HepG2 (cell line): ENCODE data around the gene DRAXIN. TPM values are rescaled to one million over a fixed set of nuclear protein-coding genes. Genes with fewer than 3 reads are reported as not detected.

ENCODE experiments used
- CSRNP1 ChIP-seq: sonication (generic); formaldehyde crosslinking; IDR thresholded peaks from 2 replicates; pipeline ENCODE4 v1.8.1; 2023; ENCODE audit warnings: mild to moderate bottlenecking, missing genetic modification reagents
- FOXC1 ChIP-seq: sonication (generic); formaldehyde crosslinking; IDR thresholded peaks from 2 replicates; pipeline ENCODE4 v1.8.0; 2022; ENCODE audit warnings: mild to moderate bottlenecking, missing genetic modification reagents, borderline replicate concordance
- HMGXB3 ChIP-seq: sonication (generic); formaldehyde crosslinking; IDR thresholded peaks from 2 replicates; pipeline ENCODE4 v1.4.0; 2020; ENCODE audit warnings: missing genetic modification reagents, borderline replicate concordance
- HNF1A ChIP-seq, 2 experiments: sonication (generic) in 1 of 2; formaldehyde crosslinking in 1 of 2; IDR thresholded peaks; 2 replicates each; pipeline versions ENCODE4 v1.4.0 to v1.6.1; 2016 to 2020; ENCODE audit warnings: borderline replicate concordance in 1 of 2, low read depth in 1 of 2, mild to moderate bottlenecking in 1 of 2, missing genetic modification reagents in 1 of 2
- IKZF5 ChIP-seq: IDR thresholded peaks from 2 replicates; pipeline ENCODE4 v1.6.1; 2018; ENCODE audit warnings: missing genetic modification reagents, mild to moderate bottlenecking, missing compliant biosample characterization
- MAZ ChIP-seq, 2 experiments: sonication (generic) in 1 of 2; formaldehyde crosslinking in 1 of 2; IDR thresholded peaks; 2 replicates each; pipeline versions ENCODE4 v1.5.0 to v1.6.1; 2012 to 2020; ENCODE audit warnings: low read depth in 2 of 2, mild to moderate bottlenecking in 2 of 2, borderline replicate concordance in 1 of 2, improper control_type of control experiment in 1 of 2, low read length in 1 of 2, missing genetic modification reagents in 1 of 2, moderate library complexity in 1 of 2
- PITX1 ChIP-seq: sonication (generic); formaldehyde crosslinking; IDR thresholded peaks from 2 replicates; pipeline ENCODE4 v1.5.1; 2020; ENCODE audit warnings: mild to moderate bottlenecking, missing genetic modification reagents
- POGZ ChIP-seq: sonication (generic); formaldehyde crosslinking; IDR thresholded peaks from 2 replicates; pipeline ENCODE4 v1.4.0; 2020; ENCODE audit warnings: mild to moderate bottlenecking, missing genetic modification reagents
- SIX4 ChIP-seq: sonication (generic); formaldehyde crosslinking; IDR thresholded peaks from 2 replicates; pipeline ENCODE4 v1.4.0; 2020; ENCODE audit warnings: missing genetic modification reagents
- SRSF1 ChIP-seq: fragments of 200-400 bp; formaldehyde crosslinking; optimal IDR thresholded peaks from 2 replicates; pipeline ENCODE3; 2017; ENCODE audit warnings: mild to moderate bottlenecking, low read depth, low read length, moderate library complexity
- ZBTB34 ChIP-seq: sonication (generic); formaldehyde crosslinking; IDR thresholded peaks from 2 replicates; pipeline ENCODE4 v1.8.0; 2022; ENCODE audit warnings: mild to moderate bottlenecking, missing genetic modification reagents
- ZNF160 ChIP-seq: sonication (generic); formaldehyde crosslinking; IDR thresholded peaks from 2 replicates; pipeline ENCODE4 v1.8.0; 2022; ENCODE audit warnings: mild to moderate bottlenecking, inconsistent platforms, missing genetic modification reagents
- ZNF225 ChIP-seq: sonication (generic); formaldehyde crosslinking; IDR thresholded peaks from 2 replicates; pipeline ENCODE4 v1.4.0; 2020; ENCODE audit warnings: mild to moderate bottlenecking, missing genetic modification reagents
- polyA plus RNA-seq, 8 experiments: library from polyadenylated mRNA; depleted of rRNA in 3 of 8; stranded (reverse) in 7 of 8; unstranded in 1 of 8; fragments of >200 nt; fragmentation: Illumina TruSeq in 4 of 8; extraction: Trizol in 4 of 8; gene quantifications; 2 replicates each; pipeline versions ENCODE4 v1.2.1 to v1.2.3, GENCODE V29; 2011 to 2016; ENCODE audit warnings: low read depth in 4 of 8, missing spikeins in 1 of 8, mixed read lengths in 1 of 8; ENCODE audit not compliant: insufficient read depth in 1 of 8
- total RNA-seq, 5 experiments: library from RNA; depleted of rRNA; stranded (reverse); fragments of >200 nt; fragmentation: Illumina TruSeq; extraction: Trizol; gene quantifications; 2 replicates each; pipeline ENCODE4 v1.2.3, GENCODE V29; 2016; ENCODE audit warnings: low read depth in 1 of 5

The DRAXIN gene
- total and polyA plus RNA-seq, 2 of the 13 experiments (the other 11 are each of a cell fraction or from before 2014, with no cell fraction given) = 0.02 TPM; not detected in 1

- TF ChIP-seq HNF1A (IDR thresholded peaks at IDR 0.05; ENCODE audit: low read depth) (no peak), HNF1A (CRISPR knock-in tag; IDR thresholded peaks at IDR 0.05; ENCODE audit: borderline replicate concordance) (no peak), IKZF5 (CRISPR knock-in tag) (peak; percentile 22; the same call in 1 of the 2 replicates), ZNF225 (CRISPR knock-in tag) (no peak), SIX4 (CRISPR knock-in tag) (peak; percentile 49; the same call in 1 of the 2 replicates), ZNF160 (CRISPR knock-in tag) (no peak), ZBTB34 (CRISPR knock-in tag) (0 out of 2 replicates have a peak, but pooled peaks have one; percentile 50), PITX1 (peak; percentile 90), SRSF1 (peak; percentile 46), HMGXB3 (CRISPR knock-in tag) (peak; percentile 25; the same call in 1 of the 2 replicates), MAZ (IDR thresholded peaks at IDR 0.05; ENCODE audit: borderline replicate concordance, low read depth, low read length) (no peak), MAZ (CRISPR knock-in tag; IDR thresholded peaks at IDR 0.05; ENCODE audit: low read depth) (no peak; the same call in 1 of the 2 replicates), CSRNP1 (CRISPR knock-in tag) (peak; percentile 33; the same call in 1 of the 2 replicates), FOXC1 (CRISPR knock-in tag) (0 out of 2 replicates have a peak, but pooled peaks have one; percentile 4), POGZ (CRISPR knock-in tag) (peak; percentile 31; the same call in 1 of the 2 replicates)
Measured at GRCh38 chr1:11671544-11672286, 19.8 kb upstream of the DRAXIN start (continued).
